Adrenal gland (tissue), 5 donors: ENCODE measurements around the gene TMEM267.
"Not testable (repeated sequence)": the region's sequence is repeated elsewhere in the genome, so short reads cannot be mapped to it uniquely, and the experiment has no call there.

ENCODE experiments used
- CTCF ChIP-seq, 6 experiments: fragments of 450-650 bp in 4 of 6; fragments of 200-600 bp in 2 of 6; sonication (generic) in 1 of 6; IDR thresholded peaks; 1 replicate in 5 of 6; 2 replicates in 1 of 6; pipeline versions ENCODE4 v1.5.1 to v1.8.0; 2016 to 2021; ENCODE audit warnings: antibody characterized with exemption in 6 of 6, mild to moderate bottlenecking in 2 of 6, moderate library complexity in 1 of 6
- POLR2A ChIP-seq, 2 donors: fragments of 450-650 bp; IDR thresholded peaks; one replicate each; pipeline ENCODE4 v1.6.1; 2017; ENCODE audit warnings: antibody characterized with exemption in 2 of 2, mild to moderate bottlenecking in 2 of 2, moderate library complexity in 1 of 2
- donor health status: DM: no; HTN: no; CAD: no.

GRCh38 chr5:43402524-43403066, 81.1 kb downstream of the TMEM267 start:
- TF ChIP-seq CTCF, POLR2A (IDR thresholded peaks at IDR 0.05): not testable (repeated sequence)
